ENCODE data around the gene NATD1.
"Not testable (repeated sequence)": the region's sequence is repeated elsewhere in the genome, so short reads cannot be mapped to it uniquely, and the experiment has no call there.

Gene NATD1

DNA sequence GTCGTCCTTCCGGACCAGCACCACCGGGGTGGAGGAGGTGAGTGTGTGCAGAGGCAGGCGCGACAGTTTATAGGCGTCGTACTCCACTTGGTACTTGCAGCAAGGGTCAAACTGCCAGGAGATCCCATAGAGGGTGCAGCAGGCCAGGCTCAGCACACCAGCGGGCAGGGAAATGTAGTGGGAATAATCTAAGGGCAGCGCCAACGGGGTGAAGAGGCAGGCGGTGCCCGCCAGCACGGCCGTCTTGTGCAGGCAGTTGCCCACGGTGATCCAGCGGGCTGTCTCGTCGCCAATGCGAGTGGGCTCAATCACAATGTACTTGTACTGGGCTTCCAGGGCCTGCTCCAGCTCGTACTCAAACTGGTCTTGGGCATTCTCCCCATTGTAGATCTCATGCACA lies 54.8 kb downstream of the NATD1 start:
- H3K36me3 ChIP-seq (ENCODE audit: control insufficient read depth in 5 of 5, insufficient read depth in 5 of 5, low read length in 5 of 5), result peaks cover 0 to 51% (median 30%) of the 10 kb centered on the region in 5 donors
- no peak overlapping the region for H3K4me3 ChIP-seq (ENCODE audit: low read depth in 1 of 5, low read length in 5 of 5)
- H3K9ac ChIP-seq (ENCODE audit: low read length in 5 of 5), result peak overlapping the region in 1 of 5 donors; percentile 38
- no peaks in the 10 kb centered on the region for H3K9me3 ChIP-seq (ENCODE audit: control insufficient read depth in 5 of 5, low read length in 5 of 5)
- peaks cover 5 to 72% (median 64%) of the 10 kb centered on the region in 5 donors for H3K4me1 ChIP-seq (ENCODE audit: control insufficient read depth in 5 of 5, insufficient read depth in 5 of 5, low read length in 5 of 5)
- H3K27me3 ChIP-seq (ENCODE audit: control insufficient read depth in 5 of 5, insufficient read depth in 4 of 5, low read length in 5 of 5), result no peaks in the 10 kb centered on the region
- H3K27ac ChIP-seq (ENCODE audit: low read depth, low read length), result peak overlapping the region; percentile 62

GRCh38 chr17:21196126-21196525 lies 57.1 kb downstream of the NATD1 start:
- peaks cover 3 to 57% (median 48%) of the 10 kb centered on the region in 5 donors for H3K4me1 ChIP-seq (ENCODE audit: control insufficient read depth in 5 of 5, insufficient read depth in 5 of 5, low read length in 5 of 5)
- no peak overlapping the region for H3K27ac ChIP-seq (ENCODE audit: low read depth, low read length)
- no peaks in the 10 kb centered on the region for H3K27me3 ChIP-seq (ENCODE audit: control insufficient read depth in 5 of 5, insufficient read depth in 4 of 5, low read length in 5 of 5)
- peaks cover 0 to 49% (median 29%) of the 10 kb centered on the region in 5 donors for H3K36me3 ChIP-seq (ENCODE audit: control insufficient read depth in 5 of 5, insufficient read depth in 5 of 5, low read length in 5 of 5)
- no peak overlapping the region for H3K9ac ChIP-seq (ENCODE audit: low read length in 5 of 5)
- no peak overlapping the region for H3K4me3 ChIP-seq (ENCODE audit: low read depth in 1 of 5, low read length in 5 of 5)
- H3K9me3 ChIP-seq (ENCODE audit: control insufficient read depth in 5 of 5, low read length in 5 of 5), result no peaks in the 10 kb centered on the region

DNA sequence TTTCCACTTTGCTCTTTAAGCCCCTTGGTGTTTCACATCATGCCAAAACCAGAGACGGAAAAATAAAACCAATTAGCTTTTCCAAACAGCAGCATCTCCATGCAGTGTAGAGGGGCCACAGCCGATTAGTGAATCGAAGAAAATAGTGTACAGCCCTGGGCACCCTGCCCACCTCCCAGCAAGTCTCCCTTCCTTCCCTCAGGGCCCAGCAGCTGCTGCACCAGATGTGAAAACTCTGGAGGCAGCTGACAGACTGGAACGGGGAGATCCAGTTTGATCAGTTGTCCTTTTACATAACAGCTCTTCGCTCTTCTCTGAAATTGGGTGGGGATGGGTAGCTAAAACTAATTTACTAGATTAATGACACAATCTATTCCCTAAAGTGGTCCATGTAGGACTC lies 58.5 kb downstream of the NATD1 start:
- Histone ChIP-seq H3K36me3 (ENCODE audit: control insufficient read depth in 5 of 5, insufficient read depth in 5 of 5, low read length in 5 of 5) (peaks cover 0 to 51% (median 25%) of the 10 kb centered on the region in 5 donors), H3K9me3 (ENCODE audit: control insufficient read depth in 5 of 5, low read length in 5 of 5) (no peaks in the 10 kb centered on the region), H3K27me3 (ENCODE audit: control insufficient read depth in 5 of 5, insufficient read depth in 4 of 5, low read length in 5 of 5) (no peaks in the 10 kb centered on the region), H3K4me3 (ENCODE audit: low read depth in 1 of 5, low read length in 5 of 5) (no peak overlapping the region), H3K27ac (ENCODE audit: low read depth, low read length) (peak overlapping the region; percentile 57), H3K4me1 (ENCODE audit: control insufficient read depth in 5 of 5, insufficient read depth in 5 of 5, low read length in 5 of 5) (peaks cover 2 to 47% (median 42%) of the 10 kb centered on the region in 5 donors), H3K9ac (ENCODE audit: low read length in 5 of 5) (peak overlapping the region in 1 of 5 donors; percentile 2)

GRCh38 chr17:21194226-21194625 lies 59.0 kb downstream of the NATD1 start:
- Histone ChIP-seq H3K4me3 (ENCODE audit: low read depth in 1 of 5, low read length in 5 of 5) (no peak overlapping the region), H3K36me3 (ENCODE audit: control insufficient read depth in 5 of 5, insufficient read depth in 5 of 5, low read length in 5 of 5) (peaks cover 0 to 53% (median 26%) of the 10 kb centered on the region in 5 donors), H3K9me3 (ENCODE audit: control insufficient read depth in 5 of 5, low read length in 5 of 5) (no peaks in the 10 kb centered on the region), H3K27me3 (ENCODE audit: control insufficient read depth in 5 of 5, insufficient read depth in 4 of 5, low read length in 5 of 5) (no peaks in the 10 kb centered on the region), H3K27ac (ENCODE audit: low read depth, low read length) (peak overlapping the region; percentile 57), H3K9ac (ENCODE audit: low read length in 5 of 5) (peak overlapping the region in 1 of 5 donors; percentile 2), H3K4me1 (ENCODE audit: control insufficient read depth in 5 of 5, insufficient read depth in 5 of 5, low read length in 5 of 5) (peaks cover 0 to 46% (median 42%) of the 10 kb centered on the region in 5 donors)

- H3K27me3 ChIP-seq (ENCODE audit: control insufficient read depth in 5 of 5, insufficient read depth in 4 of 5, low read length in 5 of 5), result no peaks in the 10 kb centered on the region
- H3K36me3 ChIP-seq (ENCODE audit: control insufficient read depth in 5 of 5, insufficient read depth in 5 of 5, low read length in 5 of 5), result peaks cover 0 to 56% (median 23%) of the 10 kb centered on the region in 5 donors
- no peaks in the 10 kb centered on the region for H3K9me3 ChIP-seq (ENCODE audit: control insufficient read depth in 5 of 5, low read length in 5 of 5)
- H3K9ac ChIP-seq (ENCODE audit: low read length in 5 of 5), result no peak overlapping the region
- H3K4me3 ChIP-seq (ENCODE audit: low read depth in 1 of 5, low read length in 5 of 5), result no peak overlapping the region
- H3K27ac ChIP-seq (ENCODE audit: low read depth, low read length), result no peak overlapping the region
- peaks cover 0 to 38% (median 33%) of the 10 kb centered on the region in 5 donors for H3K4me1 ChIP-seq (ENCODE audit: control insufficient read depth in 5 of 5, insufficient read depth in 5 of 5, low read length in 5 of 5)
Measured at GRCh38 chr17:21193031-21193430, 60.2 kb downstream of the NATD1 start.

DNA sequence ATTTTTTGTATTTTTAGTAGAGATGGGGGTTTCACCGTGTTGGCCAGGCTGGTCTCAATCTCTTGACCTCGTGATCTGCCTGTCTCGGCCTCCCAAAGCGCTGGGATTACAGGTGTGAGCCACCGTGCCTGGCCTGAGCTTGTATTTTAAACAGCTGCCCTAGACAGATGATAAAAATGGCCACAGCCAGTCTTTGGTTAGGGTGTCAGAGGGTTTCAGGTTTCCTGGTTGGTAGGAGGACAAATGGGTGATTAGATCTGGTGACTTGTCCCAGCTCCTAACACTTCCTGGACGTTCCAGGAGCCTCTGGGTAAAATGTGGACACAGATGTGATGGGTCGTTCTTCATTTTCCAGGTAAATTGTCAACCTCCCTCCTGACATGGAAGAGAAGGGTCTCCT lies 60.8 kb downstream of the NATD1 start:
- Histone ChIP-seq H3K4me1 (ENCODE audit: control insufficient read depth in 5 of 5, insufficient read depth in 5 of 5, low read length in 5 of 5) (peaks cover 0 to 33% (median 32%) of the 10 kb centered on the region in 5 donors), H3K36me3 (ENCODE audit: control insufficient read depth in 5 of 5, insufficient read depth in 5 of 5, low read length in 5 of 5) (peaks cover 0 to 50% (median 17%) of the 10 kb centered on the region in 5 donors)

GRCh38 chr17:21191698-21192097 lies 61.5 kb downstream of the NATD1 start:
- Histone ChIP-seq H3K27ac (ENCODE audit: low read depth, low read length) (no peak overlapping the region), H3K4me3 (ENCODE audit: low read depth in 1 of 5, low read length in 5 of 5) (no peak overlapping the region), H3K9ac (ENCODE audit: low read length in 5 of 5) (peak overlapping the region in 2 of 5 donors; percentile 16 to 33), H3K36me3 (ENCODE audit: control insufficient read depth in 5 of 5, insufficient read depth in 5 of 5, low read length in 5 of 5) (peaks cover 0 to 43% (median 12%) of the 10 kb centered on the region in 5 donors), H3K27me3 (ENCODE audit: control insufficient read depth in 5 of 5, insufficient read depth in 4 of 5, low read length in 5 of 5) (no peaks in the 10 kb centered on the region), H3K4me1 (ENCODE audit: control insufficient read depth in 5 of 5, insufficient read depth in 5 of 5, low read length in 5 of 5) (peaks cover 0 to 33% (median 32%) of the 10 kb centered on the region in 5 donors), H3K9me3 (ENCODE audit: control insufficient read depth in 5 of 5, low read length in 5 of 5) (no peaks in the 10 kb centered on the region)

More for the DNA sequence above, 60.8 kb downstream of the NATD1 start:
- H3K9me3 ChIP-seq (ENCODE audit: control insufficient read depth in 5 of 5, low read length in 5 of 5); H3K9ac ChIP-seq (ENCODE audit: low read length in 5 of 5); H3K27ac ChIP-seq (ENCODE audit: low read depth, low read length); H3K4me3 ChIP-seq (ENCODE audit: low read depth in 1 of 5, low read length in 5 of 5); H3K27me3 ChIP-seq (ENCODE audit: control insufficient read depth in 5 of 5, insufficient read depth in 4 of 5, low read length in 5 of 5): not testable (repeated sequence)

DNA sequence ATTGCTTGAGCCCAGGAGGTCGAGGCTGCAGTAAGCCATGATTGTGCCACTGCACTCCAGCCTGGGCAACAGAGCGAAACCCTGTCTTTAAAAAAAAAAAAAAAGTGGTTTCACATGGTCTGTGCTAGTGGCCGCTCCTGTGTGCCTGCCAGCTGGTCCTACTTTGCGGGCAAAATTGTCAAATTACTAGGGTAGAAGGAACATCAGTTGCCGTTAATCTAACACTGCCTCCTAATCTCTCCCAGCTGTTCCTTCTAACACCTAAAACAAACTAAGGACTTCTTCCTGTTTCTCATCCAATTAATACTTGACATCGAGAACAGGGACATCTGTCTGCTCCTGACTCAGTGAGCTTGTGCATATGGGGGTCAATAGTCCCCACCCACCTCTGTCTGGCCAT lies 63.1 kb downstream of the NATD1 start:
- no peaks in the 10 kb centered on the region for H3K27me3 ChIP-seq (ENCODE audit: control insufficient read depth in 5 of 5, insufficient read depth in 4 of 5, low read length in 5 of 5)
- no peak overlapping the region for H3K9ac ChIP-seq (ENCODE audit: low read length in 5 of 5)
- H3K27ac ChIP-seq (ENCODE audit: low read depth, low read length), result no peak overlapping the region
- peaks cover 0 to 38% (median 34%) of the 10 kb centered on the region in 5 donors for H3K4me1 ChIP-seq (ENCODE audit: control insufficient read depth in 5 of 5, insufficient read depth in 5 of 5, low read length in 5 of 5)
- no peaks in the 10 kb centered on the region for H3K9me3 ChIP-seq (ENCODE audit: control insufficient read depth in 5 of 5, low read length in 5 of 5)
- H3K36me3 ChIP-seq (ENCODE audit: control insufficient read depth in 5 of 5, insufficient read depth in 5 of 5, low read length in 5 of 5), result peaks cover 0 to 49% (median 19%) of the 10 kb centered on the region in 5 donors
- H3K4me3 ChIP-seq (ENCODE audit: low read depth in 1 of 5, low read length in 5 of 5), result no peak overlapping the region

- Histone ChIP-seq H3K36me3 (ENCODE audit: control insufficient read depth in 5 of 5, insufficient read depth in 5 of 5, low read length in 5 of 5) (peaks cover 0 to 55% (median 25%) of the 10 kb centered on the region in 5 donors), H3K4me3 (ENCODE audit: low read depth in 1 of 5, low read length in 5 of 5) (no peak overlapping the region), H3K4me1 (ENCODE audit: control insufficient read depth in 5 of 5, insufficient read depth in 5 of 5, low read length in 5 of 5) (peaks cover 0 to 38% (median 34%) of the 10 kb centered on the region in 5 donors), H3K9ac (ENCODE audit: low read length in 5 of 5) (peak overlapping the region in 1 of 5 donors; percentile 4), H3K27me3 (ENCODE audit: control insufficient read depth in 5 of 5, insufficient read depth in 4 of 5, low read length in 5 of 5) (no peaks in the 10 kb centered on the region), H3K27ac (ENCODE audit: low read depth, low read length) (no peak overlapping the region), H3K9me3 (ENCODE audit: control insufficient read depth in 5 of 5, low read length in 5 of 5) (no peaks in the 10 kb centered on the region)
Measured at GRCh38 chr17:21189361-21189760, 63.8 kb downstream of the NATD1 start.

All from subcutaneous abdominal adipose tissue (tissue), 5 donors.